ENCODE results near the gene KMT2C. TPM values are rescaled to one million over a fixed set of nuclear protein-coding genes. Genes with fewer than 3 reads are reported as not detected.
"Not testable (repeated sequence)": the region's sequence is repeated elsewhere in the genome, so short reads cannot be mapped to it uniquely, and the experiment has no call there.

KMT2C gene
- polyA plus RNA-seq (2013, experiment 1 of 2): 11.5 TPM
- 9.6 TPM for polyA plus RNA-seq (2013, experiment 2 of 2)

DNA sequence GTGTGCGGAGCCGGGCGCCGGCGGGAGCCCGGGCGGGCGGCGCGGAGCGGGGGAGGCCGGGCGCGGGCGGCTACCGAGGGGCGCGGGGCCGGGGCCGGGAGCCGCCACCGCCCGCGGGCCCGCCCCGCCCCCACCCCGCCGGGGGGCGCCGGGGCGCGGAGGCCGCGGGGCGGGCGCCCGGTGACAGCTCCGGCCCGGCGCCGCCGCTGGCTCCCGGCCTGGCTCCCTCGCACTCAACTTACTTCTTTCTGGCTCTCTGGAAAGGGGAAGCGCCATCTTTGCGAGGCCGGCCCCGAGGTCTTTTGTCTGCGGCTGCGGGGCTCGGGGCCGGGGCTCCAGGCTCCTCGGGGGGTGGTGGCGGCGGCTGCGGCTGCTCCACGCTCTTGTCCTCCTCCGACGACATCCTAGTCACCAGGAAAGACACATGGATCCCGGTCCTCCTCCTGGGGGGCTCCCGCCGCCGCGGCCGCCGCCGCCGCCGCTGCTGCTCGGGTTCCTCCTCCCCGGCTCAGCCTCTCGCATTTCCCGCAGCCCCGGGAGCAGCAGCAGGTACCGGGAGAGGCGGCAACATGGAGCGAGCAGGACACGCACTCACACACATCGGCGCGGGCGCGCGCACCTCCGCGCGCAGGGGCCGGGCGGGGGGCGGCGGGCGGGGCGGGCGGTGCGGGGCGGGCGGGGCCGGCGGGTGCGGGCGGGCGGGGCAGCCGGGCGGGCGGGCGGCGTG, at the start of gene KMT2C:
Gene KMT2C (minus strand): TSS at position 620 of the 727 bp plus-strand sequence. CDS start 217 bp downstream, at position 403.
- Histone ChIP-seq H3K9me3 (ENCODE audit: control insufficient read depth, low read length) (no peaks in the 10 kb centered on the region), H3K36me3 (ENCODE audit: control insufficient read depth, insufficient read depth, low read length) (no peaks in the 10 kb centered on the region), H3K4me3 (ENCODE audit: extremely low read depth, insufficient read depth, low read length, poor library complexity, severe bottlenecking) (peak within 1 kb of the TSS; percentile 71), H3K4me1 (ENCODE audit: control insufficient read depth, insufficient read depth, low read length, poor library complexity, severe bottlenecking) (no peaks in the 10 kb centered on the region), H3K27ac (ENCODE audit: low read depth, low read length, severe bottlenecking) (peak within 1 kb of the TSS; percentile 92)
- 0 to 1% methylated on average over 35 to 65 of the region's 107 CpGs for WGBS, 2 experiments (ENCODE audit: insufficient coverage in 2 of 2)

DNA sequence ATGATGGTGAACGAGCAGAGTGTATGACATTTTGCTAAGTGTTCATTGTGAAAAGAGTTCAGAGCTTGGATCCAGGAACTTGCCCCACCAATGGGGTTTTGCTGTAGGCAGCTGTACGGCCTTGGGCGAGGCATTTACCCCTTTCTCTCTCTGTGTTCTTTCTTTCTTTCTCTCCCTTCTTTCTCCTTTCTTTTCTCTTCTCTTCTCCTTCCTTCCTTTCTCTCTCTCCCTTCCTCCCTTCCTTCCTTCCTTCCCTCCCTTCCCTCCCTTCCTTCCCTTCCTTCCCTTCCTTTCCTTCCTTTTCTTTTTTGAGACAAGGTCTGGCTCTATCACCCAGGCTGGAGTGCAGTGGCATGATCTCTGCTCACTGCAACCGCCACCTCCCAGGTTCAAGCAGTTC, 45.3 kb upstream of the KMT2C start:
- 89 to 94% methylated on average over 4 of the region's 4 CpGs for WGBS, 2 experiments (ENCODE audit: insufficient coverage in 2 of 2)
- Histone ChIP-seq H3K4me1 (ENCODE audit: control insufficient read depth, insufficient read depth, low read length, poor library complexity, severe bottlenecking) (no peaks in the 10 kb centered on the region), H3K9me3 (ENCODE audit: control insufficient read depth, low read length) (no peaks in the 10 kb centered on the region), H3K27ac (ENCODE audit: low read depth, low read length, severe bottlenecking) (no peak overlapping the region), H3K36me3 (ENCODE audit: control insufficient read depth, insufficient read depth, low read length) (no peaks in the 10 kb centered on the region), H3K4me3 (ENCODE audit: extremely low read depth, insufficient read depth, low read length, poor library complexity, severe bottlenecking) (no peak overlapping the region)

DNA sequence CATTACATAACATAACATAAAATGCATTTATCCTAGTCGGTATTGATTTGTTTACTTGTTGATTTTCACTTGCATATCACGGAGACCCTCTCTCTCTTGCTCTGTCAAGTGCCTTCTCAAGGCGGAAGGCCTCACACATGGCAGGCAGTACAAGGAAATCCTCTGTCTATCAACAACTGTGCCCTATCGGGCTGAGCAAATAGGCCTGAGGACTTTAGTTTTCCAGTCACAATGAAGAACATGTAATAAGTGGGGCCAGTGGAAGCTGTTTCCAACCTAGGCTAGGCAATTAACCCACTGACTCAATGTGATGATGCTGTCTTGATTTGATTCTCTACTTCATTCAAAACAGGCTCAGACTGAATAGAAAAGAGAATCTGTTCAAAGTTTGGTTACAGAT, 44.9 kb upstream of the KMT2C start:
- Histone ChIP-seq H3K27ac (ENCODE audit: low read depth, low read length, severe bottlenecking) (no peak overlapping the region), H3K4me1 (ENCODE audit: control insufficient read depth, insufficient read depth, low read length, poor library complexity, severe bottlenecking) (no peaks in the 10 kb centered on the region), H3K36me3 (ENCODE audit: control insufficient read depth, insufficient read depth, low read length) (no peaks in the 10 kb centered on the region), H3K9me3 (ENCODE audit: control insufficient read depth, low read length) (no peaks in the 10 kb centered on the region), H3K4me3 (ENCODE audit: extremely low read depth, insufficient read depth, low read length, poor library complexity, severe bottlenecking) (no peak overlapping the region)
- 85 to 89% methylated on average over 3 to 4 of the region's 4 CpGs for WGBS, 2 experiments (ENCODE audit: insufficient coverage in 2 of 2)

DNA sequence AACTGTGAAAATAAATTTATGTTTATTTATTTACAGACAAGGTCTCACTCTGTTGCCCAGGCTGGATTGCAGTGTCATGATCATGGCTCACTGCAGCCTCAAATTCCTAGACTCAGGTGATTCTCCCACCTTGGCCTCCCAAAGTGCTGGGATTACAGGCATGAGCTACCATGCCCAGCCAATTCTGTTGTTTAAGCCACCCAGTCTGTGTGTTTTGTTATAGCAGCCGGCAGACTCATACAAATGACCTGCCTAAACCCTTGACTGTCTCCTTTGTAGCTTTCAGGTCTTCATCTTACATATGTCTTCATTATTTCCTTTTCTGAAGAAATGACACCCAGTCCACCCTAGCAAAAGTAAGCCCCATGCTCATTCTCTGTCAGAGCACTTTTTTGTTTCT, 43.8 kb upstream of the KMT2C start:
- H3K9me3 ChIP-seq (ENCODE audit: control insufficient read depth, low read length): no peaks in the 10 kb centered on the region
- H3K4me1 ChIP-seq (ENCODE audit: control insufficient read depth, insufficient read depth, low read length, poor library complexity, severe bottlenecking): no peaks in the 10 kb centered on the region
- H3K27ac ChIP-seq (ENCODE audit: low read depth, low read length, severe bottlenecking): no peak overlapping the region
- no peaks in the 10 kb centered on the region for H3K36me3 ChIP-seq (ENCODE audit: control insufficient read depth, insufficient read depth, low read length)
- no peak overlapping the region for H3K4me3 ChIP-seq (ENCODE audit: extremely low read depth, insufficient read depth, low read length, poor library complexity, severe bottlenecking)
- 100% methylated on average over 1 of the region's 1 CpG; no CpG with 5 or more reads in 1 of the 2 experiments for WGBS, 2 experiments (ENCODE audit: insufficient coverage in 2 of 2)

DNA sequence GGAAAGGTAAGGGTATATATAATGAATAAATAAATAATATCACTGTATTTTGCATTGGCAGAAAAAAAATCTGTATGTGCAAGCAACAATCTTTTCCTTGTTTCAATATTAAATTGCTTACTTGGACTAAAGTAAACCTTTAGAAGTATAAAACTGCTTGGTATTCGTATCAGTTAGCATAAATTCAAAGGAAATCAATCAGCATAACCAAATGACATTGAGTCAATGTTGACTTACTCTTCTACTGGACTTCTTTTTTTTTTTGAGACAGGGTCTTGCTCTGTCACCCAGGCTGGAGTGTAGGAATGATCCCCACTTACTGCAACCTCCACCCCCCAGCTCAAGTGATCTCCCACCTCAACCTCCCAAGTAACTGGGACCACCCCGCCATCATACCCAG, 42.3 kb upstream of the KMT2C start:
- no peak overlapping the region for H3K27ac ChIP-seq (ENCODE audit: low read depth, low read length, severe bottlenecking)
- no peaks in the 10 kb centered on the region for H3K9me3 ChIP-seq (ENCODE audit: control insufficient read depth, low read length)
- H3K4me3 ChIP-seq (ENCODE audit: extremely low read depth, insufficient read depth, low read length, poor library complexity, severe bottlenecking): no peak overlapping the region
- H3K36me3 ChIP-seq (ENCODE audit: control insufficient read depth, insufficient read depth, low read length): no peaks in the 10 kb centered on the region
- no peaks in the 10 kb centered on the region for H3K4me1 ChIP-seq (ENCODE audit: control insufficient read depth, insufficient read depth, low read length, poor library complexity, severe bottlenecking)
- 100% methylated on average over 1 of the region's 2 CpGs; no CpG with 5 or more reads in 1 of the 2 experiments for WGBS, 2 experiments (ENCODE audit: insufficient coverage in 2 of 2)

DNA sequence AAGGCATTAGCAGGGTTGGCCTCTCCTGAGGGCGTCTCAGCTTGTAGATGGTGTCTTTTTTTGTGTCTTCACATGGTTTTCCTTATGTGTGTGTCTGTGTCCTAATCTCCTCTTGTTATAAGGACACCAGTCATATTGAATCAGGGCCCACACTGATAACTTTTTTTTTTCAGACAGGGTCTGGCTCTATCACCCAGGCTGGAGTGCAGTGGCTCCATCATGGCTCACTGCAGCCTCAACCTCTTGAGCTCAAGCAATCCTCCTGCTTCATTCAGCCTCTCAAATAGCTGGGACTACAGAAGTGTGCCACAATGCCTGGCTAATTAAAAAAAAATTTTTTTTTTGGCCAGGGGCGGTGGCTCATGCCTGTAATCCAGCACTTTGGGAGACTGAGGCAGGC, 41.3 kb upstream of the KMT2C start:
- Histone ChIP-seq H3K4me3 (ENCODE audit: extremely low read depth, insufficient read depth, low read length, poor library complexity, severe bottlenecking) (no peak overlapping the region), H3K36me3 (ENCODE audit: control insufficient read depth, insufficient read depth, low read length) (no peaks in the 10 kb centered on the region), H3K9me3 (ENCODE audit: control insufficient read depth, low read length) (no peaks in the 10 kb centered on the region), H3K4me1 (ENCODE audit: control insufficient read depth, insufficient read depth, low read length, poor library complexity, severe bottlenecking) (no peaks in the 10 kb centered on the region), H3K27ac (ENCODE audit: low read depth, low read length, severe bottlenecking) (no peak overlapping the region)
- WGBS, 2 experiments (ENCODE audit: insufficient coverage in 2 of 2): 93 to 95% methylated on average over 1 to 2 of the region's 2 CpGs

DNA sequence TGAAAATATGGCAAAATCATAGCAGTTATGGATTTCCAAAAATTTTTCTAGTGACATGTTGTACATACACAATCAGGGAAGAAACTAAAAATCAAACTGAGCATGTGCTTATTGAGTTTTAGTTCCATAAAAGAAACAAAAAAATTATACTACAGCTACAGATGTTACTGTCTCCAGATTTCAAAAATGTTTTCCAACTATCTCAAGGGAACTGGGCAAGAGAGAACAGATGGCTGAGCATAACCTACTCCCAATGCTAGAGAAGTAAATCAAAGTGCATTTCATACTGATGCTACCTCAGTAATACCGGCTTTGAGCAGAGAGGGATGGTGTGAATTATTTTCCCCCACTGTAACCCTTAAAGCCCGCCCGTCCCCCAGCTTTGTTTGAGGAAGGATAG, 40.7 kb upstream of the KMT2C start:
- WGBS, 2 experiments (ENCODE audit: insufficient coverage in 2 of 2): 94% methylated on average over 2 of the region's 3 CpGs; no CpG with 5 or more reads in 1 of the 2 experiments
- Histone ChIP-seq H3K36me3 (ENCODE audit: control insufficient read depth, insufficient read depth, low read length) (no peaks in the 10 kb centered on the region), H3K4me3 (ENCODE audit: extremely low read depth, insufficient read depth, low read length, poor library complexity, severe bottlenecking) (no peak overlapping the region), H3K27ac (ENCODE audit: low read depth, low read length, severe bottlenecking) (no peak overlapping the region), H3K9me3 (ENCODE audit: control insufficient read depth, low read length) (no peaks in the 10 kb centered on the region), H3K4me1 (ENCODE audit: control insufficient read depth, insufficient read depth, low read length, poor library complexity, severe bottlenecking) (no peaks in the 10 kb centered on the region)

DNA sequence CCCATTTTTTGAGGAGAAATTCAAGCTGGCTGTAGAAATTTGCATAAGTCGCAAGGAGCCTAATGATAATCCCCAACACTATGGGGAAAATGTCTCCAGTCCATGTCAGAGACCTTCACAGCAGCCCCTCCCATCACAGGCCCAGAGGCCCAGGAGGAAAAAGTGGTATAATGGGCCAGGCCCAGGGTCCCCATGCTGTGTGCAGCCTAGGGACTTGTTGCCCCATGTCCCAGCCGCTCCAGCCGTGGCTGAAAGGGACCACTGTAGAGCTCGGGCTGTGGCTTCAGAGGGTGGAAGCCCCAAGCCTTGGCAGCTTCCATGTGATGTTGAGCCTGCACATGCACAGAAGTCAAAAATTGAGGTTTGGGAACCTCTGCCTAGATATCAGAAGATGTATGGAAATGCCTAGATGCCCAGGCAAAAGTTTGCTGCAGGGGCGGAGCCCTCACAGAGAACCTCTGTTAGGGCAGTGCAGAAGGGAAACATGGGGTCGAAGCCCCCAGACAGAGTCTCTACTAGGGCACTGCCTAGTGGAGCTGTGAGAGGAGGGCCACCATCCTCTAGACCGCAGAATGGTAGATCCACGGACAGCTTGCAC, 35.3 kb upstream of the KMT2C start:
- not testable (repeated sequence) for H3K36me3 ChIP-seq (ENCODE audit: control insufficient read depth, insufficient read depth, low read length); H3K4me1 ChIP-seq (ENCODE audit: control insufficient read depth, insufficient read depth, low read length, poor library complexity, severe bottlenecking); H3K9me3 ChIP-seq (ENCODE audit: control insufficient read depth, low read length); H3K27ac ChIP-seq (ENCODE audit: low read depth, low read length, severe bottlenecking); H3K4me3 ChIP-seq (ENCODE audit: extremely low read depth, insufficient read depth, low read length, poor library complexity, severe bottlenecking)
- 92 to 96% methylated on average over 4 to 6 of the region's 8 CpGs for WGBS, 2 experiments (ENCODE audit: insufficient coverage in 2 of 2)

DNA sequence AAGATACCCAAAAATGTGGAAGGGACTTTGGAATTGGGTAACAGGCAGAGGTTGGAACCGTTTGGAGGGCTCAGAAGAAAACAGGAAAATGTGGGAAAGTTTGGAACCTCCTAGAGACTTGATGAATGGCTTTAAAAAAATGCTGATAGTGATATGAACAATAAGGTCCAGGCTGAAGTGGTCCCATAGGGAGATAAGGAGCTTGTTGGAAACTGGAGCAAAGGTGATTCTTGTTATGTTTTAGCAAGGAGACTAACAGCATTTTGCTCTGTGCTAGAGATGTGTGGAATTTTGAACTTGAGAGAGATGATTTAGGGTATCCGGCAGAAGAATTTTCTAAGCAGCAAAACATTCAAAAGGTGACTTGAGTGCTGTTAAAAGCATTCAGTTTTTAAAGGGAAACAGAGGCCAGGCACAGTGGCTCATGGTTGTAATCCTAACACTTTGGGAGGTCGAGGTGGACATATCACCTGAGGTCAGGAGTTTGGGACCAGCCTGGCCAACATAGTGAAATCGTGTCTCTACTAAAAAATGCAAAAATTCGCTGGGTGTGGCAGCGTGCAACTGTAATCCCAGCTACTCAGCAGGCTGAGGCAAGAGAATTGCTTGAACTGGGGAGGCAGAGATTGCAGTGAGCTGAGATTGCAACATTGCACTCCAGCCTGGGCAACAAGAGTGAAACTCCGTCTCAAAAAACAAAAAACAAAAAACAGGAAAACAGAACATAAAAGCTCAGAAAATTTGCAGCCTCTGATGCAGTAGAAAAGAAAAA, 34.6 kb upstream of the KMT2C start:
- H3K27ac ChIP-seq (ENCODE audit: low read depth, low read length, severe bottlenecking); H3K36me3 ChIP-seq (ENCODE audit: control insufficient read depth, insufficient read depth, low read length); H3K9me3 ChIP-seq (ENCODE audit: control insufficient read depth, low read length); H3K4me1 ChIP-seq (ENCODE audit: control insufficient read depth, insufficient read depth, low read length, poor library complexity, severe bottlenecking); H3K4me3 ChIP-seq (ENCODE audit: extremely low read depth, insufficient read depth, low read length, poor library complexity, severe bottlenecking): not testable (repeated sequence)
- 86 to 90% methylated on average over 6 of the region's 7 CpGs for WGBS, 2 experiments (ENCODE audit: insufficient coverage in 2 of 2)

DNA sequence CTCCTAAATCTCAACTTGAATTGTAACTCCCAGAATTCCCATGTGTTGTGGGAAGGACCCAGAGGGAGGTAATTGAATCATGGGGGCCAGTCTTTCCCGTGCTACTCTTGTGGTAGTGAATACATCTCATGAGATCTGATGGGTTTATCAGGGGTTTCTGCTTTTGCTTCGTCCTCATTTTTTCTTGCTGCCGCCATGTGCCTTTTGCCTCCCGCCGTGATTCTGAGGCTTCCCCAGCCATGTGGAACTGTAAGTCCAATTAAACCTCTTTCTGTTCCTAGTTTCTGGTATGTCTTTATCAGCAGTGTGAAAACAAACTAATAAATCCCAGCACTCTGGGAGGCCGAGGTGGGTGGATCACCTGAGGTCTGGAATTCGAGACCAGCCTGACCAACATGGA, 33.8 kb upstream of the KMT2C start:
- not testable (repeated sequence) for H3K27ac ChIP-seq (ENCODE audit: low read depth, low read length, severe bottlenecking); H3K36me3 ChIP-seq (ENCODE audit: control insufficient read depth, insufficient read depth, low read length); H3K9me3 ChIP-seq (ENCODE audit: control insufficient read depth, low read length); H3K4me1 ChIP-seq (ENCODE audit: control insufficient read depth, insufficient read depth, low read length, poor library complexity, severe bottlenecking); H3K4me3 ChIP-seq (ENCODE audit: extremely low read depth, insufficient read depth, low read length, poor library complexity, severe bottlenecking)
- 86 to 87% methylated on average over 3 to 5 of the region's 7 CpGs for WGBS, 2 experiments (ENCODE audit: insufficient coverage in 2 of 2)

All from mesodermal cell (in vitro differentiated cells).